SU-DHL-6 (cell line): ENCODE results near the gene SDC1.

Experiments
- H2AFZ ChIP-seq: fragments of 200-600 bp; sonication (generic); 2 replicates; pipeline ENCODE4 v1.6.1; 2014; ENCODE audit warnings: low read depth, mild to moderate bottlenecking, moderate library complexity, mixed read lengths, antibody characterized with exemption, low read length; ENCODE audit not compliant: severe bottlenecking
- H3F3A ChIP-seq: fragments of 200-600 bp; shearing (Covaris generic); 2 replicates; pipeline ENCODE4 v1.6.0; 2016; ENCODE audit warnings: antibody characterized with exemption, mild to moderate bottlenecking; ENCODE audit not compliant: insufficient read depth
- H3K27ac ChIP-seq: fragments of 200-600 bp; sonication (generic); 2 replicates; pipeline ENCODE4 v1.5.1; 2016; ENCODE audit warnings: low read depth, mild to moderate bottlenecking, low read length, moderate library complexity, mixed read lengths
- H3K27me3 ChIP-seq: fragments of 200-600 bp; sonication (generic), shearing (Covaris generic); 2 replicates; pipeline ENCODE4 v1.6.0; 2014; ENCODE audit warnings: mild to moderate bottlenecking, low read length
- H3K36me3 ChIP-seq: fragments of 200-600 bp; sonication (generic); 2 replicates; pipeline ENCODE4 v1.6.1; 2014; ENCODE audit warnings: mild to moderate bottlenecking, low read length, mixed read lengths
- H3K4me2 ChIP-seq: fragments of 300-600, 200-600 bp; shearing (Covaris generic), sonication (generic); 2 replicates; pipeline ENCODE4 v1.6.0; 2014; ENCODE audit warnings: low read length, low read depth, mild to moderate bottlenecking; ENCODE audit not compliant: poor library complexity, severe bottlenecking
- H3K4me3 ChIP-seq: fragments of 200-600 bp; sonication (generic); 2 replicates; pipeline ENCODE4 v1.5.1; 2014; ENCODE audit warnings: antibody characterized with exemption, low read length, mild to moderate bottlenecking, mixed read lengths; ENCODE audit not compliant: insufficient read depth, poor library complexity, severe bottlenecking
- H3K79me2 ChIP-seq: fragments of 200-600 bp; sonication (generic); 2 replicates; pipeline ENCODE4 v1.6.1; 2014; ENCODE audit warnings: mild to moderate bottlenecking, low read length, moderate library complexity; ENCODE audit not compliant: insufficient read depth
- H3K9ac ChIP-seq: fragments of 200-600 bp; sonication (generic); 2 replicates; pipeline ENCODE4 v1.7.0; 2014; ENCODE audit warnings: mild to moderate bottlenecking, low read length
- H3K9me2 ChIP-seq: fragments of 200-600 bp; sonication (generic); replicated peaks from 2 replicates; pipeline ENCODE4 v1.6.1; 2014; ENCODE audit warnings: low read length; ENCODE audit not compliant: insufficient read depth
- H3K9me3 ChIP-seq: fragments of 200-600 bp; sonication (generic); 2 replicates; pipeline ENCODE4 v1.6.1; 2014; ENCODE audit warnings: low read length, mixed read lengths; ENCODE audit not compliant: insufficient read depth
- H4K20me1 ChIP-seq: fragments of 200-600 bp; sonication (generic); 2 replicates; pipeline ENCODE4 v1.6.1; 2014; ENCODE audit warnings: low read depth, mild to moderate bottlenecking, antibody characterized with exemption, low read length, moderate library complexity, mixed read lengths
- CTCF ChIP-seq: fragments of 200-600 bp; sonication (generic); IDR thresholded peaks from one replicate; pipeline ENCODE4 v1.5.1; 2017; ENCODE audit warnings: antibody characterized with exemption, mild to moderate bottlenecking, low read length, moderate library complexity; ENCODE audit not compliant: insufficient read depth, poor library complexity, severe bottlenecking
- EZH2phosphoT487 ChIP-seq: fragments of 200-600 bp; sonication (generic), shearing (Covaris generic); conservative IDR thresholded peaks from 2 replicates; pipeline ENCODE4 v1.6.1; 2018; ENCODE audit warnings: mild to moderate bottlenecking, antibody characterized with exemption, low read length, moderate library complexity, mixed read lengths

Gene SDC1

GRCh38 chr2:20210462-20210861 is 14.5 kb downstream of the SDC1 start:
- Histone ChIP-seq H3K4me3 (no peak overlapping the region), H3K9ac (no peak overlapping the region), H3K79me2 (no peaks in the 10 kb centered on the region), H3K27ac (no peak overlapping the region), H3K27me3 (no peaks in the 10 kb centered on the region), H3K36me3 (no peaks in the 10 kb centered on the region), H3F3A (no peaks in the 10 kb centered on the region), H3K9me2 (no peaks in the 10 kb centered on the region), H2AFZ (no peak overlapping the region), H4K20me1 (no peaks in the 10 kb centered on the region), H3K4me2 (no peak overlapping the region), H3K9me3 (no peaks in the 10 kb centered on the region)
- TF ChIP-seq CTCF (no peak), EZH2phosphoT487 (no peak)

DNA sequence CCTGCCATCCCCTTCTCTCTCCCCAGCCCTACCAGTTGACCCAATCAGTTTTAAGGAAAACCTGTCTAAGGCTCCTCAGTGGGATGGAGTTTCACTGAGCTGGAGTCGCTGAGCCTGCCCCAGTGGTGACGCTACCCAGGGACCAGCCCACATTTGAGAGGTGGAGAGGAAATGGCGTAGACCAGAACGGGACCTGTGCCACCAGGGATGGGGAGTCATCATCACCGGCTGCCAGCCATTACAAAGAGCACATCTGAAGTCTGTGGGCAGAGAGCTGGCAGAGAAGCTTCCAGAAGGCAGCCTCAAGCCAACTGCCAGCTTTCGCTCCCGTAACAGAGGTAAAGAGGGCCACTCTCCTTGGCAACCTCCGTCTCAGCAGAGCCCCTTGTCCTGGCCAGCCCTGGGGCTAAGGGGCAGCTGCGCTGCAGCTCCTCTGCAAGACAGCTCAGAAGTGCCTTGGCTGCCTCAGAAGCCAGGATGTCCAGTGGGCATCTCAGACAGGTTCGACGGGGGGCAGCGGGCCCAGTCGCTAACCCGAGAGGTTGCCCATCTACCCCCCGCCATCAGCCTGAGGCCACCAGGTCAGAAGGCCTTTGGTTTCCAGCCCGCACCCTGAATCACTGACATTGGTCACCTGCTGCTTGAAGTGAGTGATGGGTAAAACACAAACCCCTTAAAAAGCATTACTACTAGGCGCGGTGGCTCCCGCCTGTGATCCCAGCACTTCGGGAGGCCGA is 15.4 kb downstream of the SDC1 start:
- Histone ChIP-seq H2AFZ (no peak overlapping the region), H3K36me3 (no peaks in the 10 kb centered on the region), H4K20me1 (no peaks in the 10 kb centered on the region), H3K9me3 (no peaks in the 10 kb centered on the region), H3K27ac (no peak overlapping the region), H3K79me2 (no peaks in the 10 kb centered on the region), H3K4me2 (no peak overlapping the region), H3F3A (no peaks in the 10 kb centered on the region), H3K9ac (no peak overlapping the region), H3K9me2 (no peaks in the 10 kb centered on the region), H3K27me3 (no peaks in the 10 kb centered on the region), H3K4me3 (no peak overlapping the region)
- TF ChIP-seq EZH2phosphoT487 (no peak), CTCF (no peak)

DNA sequence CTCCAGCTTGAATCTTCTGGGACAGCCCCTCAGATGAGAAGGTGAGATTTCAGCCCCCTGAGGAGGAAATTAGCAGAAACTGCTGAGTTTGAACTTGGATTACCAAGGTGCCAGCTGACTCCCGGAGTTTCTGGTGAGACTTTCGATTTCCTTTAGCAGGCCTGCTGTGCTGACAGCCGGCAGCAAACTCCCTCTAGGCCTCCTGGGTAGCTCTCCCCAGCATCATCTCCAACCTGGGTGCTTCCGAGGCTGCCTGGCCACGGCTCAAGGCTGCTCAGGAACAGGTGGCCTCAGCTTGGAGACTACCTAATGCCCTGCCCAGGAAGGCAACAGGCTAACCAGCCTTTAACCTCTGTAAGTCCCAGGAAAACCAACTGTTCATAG is 16.5 kb downstream of the SDC1 start:
- Histone ChIP-seq H2AFZ (no peak overlapping the region), H3K36me3 (no peaks in the 10 kb centered on the region), H3K27ac (no peak overlapping the region), H3K4me2 (no peak overlapping the region), H3K79me2 (no peaks in the 10 kb centered on the region), H3K9me2 (no peaks in the 10 kb centered on the region), H3K9me3 (no peaks in the 10 kb centered on the region), H3F3A (no peaks in the 10 kb centered on the region), H3K9ac (no peak overlapping the region), H3K4me3 (no peak overlapping the region), H3K27me3 (no peaks in the 10 kb centered on the region), H4K20me1 (no peaks in the 10 kb centered on the region)
- no peak for TF ChIP-seq CTCF
- TF ChIP-seq EZH2phosphoT487 = no peak
